WI38 (cell line): ENCODE measurements around the gene UBE3C.

Source experiments
- H3K4me3 ChIP-seq: 2 replicates; pipeline ENCODE4 v1.5.1; 2011; ENCODE audit warnings: low read depth, mild to moderate bottlenecking, control low read depth, low read length
- CTCF ChIP-seq: IDR thresholded peaks from 2 replicates; pipeline ENCODE4 v1.5.1; 2012; ENCODE audit warnings: low read depth, mild to moderate bottlenecking, control low read depth, low read length

UBE3C gene

DNA sequence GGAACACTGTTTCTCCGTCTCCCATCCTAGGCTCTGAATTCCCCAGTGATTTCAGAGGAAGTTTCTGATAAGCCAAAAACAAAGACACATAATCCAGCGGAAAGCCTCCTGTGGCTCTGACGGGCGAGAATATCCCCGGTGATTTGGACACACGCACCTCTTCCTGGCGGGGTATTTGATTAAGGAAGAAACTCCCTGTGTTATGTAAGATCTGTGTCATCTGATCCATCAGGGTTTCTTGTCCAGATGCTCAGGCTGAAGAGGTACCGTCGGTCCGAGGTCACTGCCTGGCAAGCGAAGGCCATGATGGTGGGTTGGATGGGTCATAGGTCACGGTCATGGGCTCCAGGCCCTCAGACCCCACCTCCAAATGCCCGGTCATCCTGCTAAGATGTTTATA, 158.5 kb downstream of the UBE3C start:
- H3K4me3 ChIP-seq, result no peak overlapping the region
- TF ChIP-seq CTCF, result no peak

DNA sequence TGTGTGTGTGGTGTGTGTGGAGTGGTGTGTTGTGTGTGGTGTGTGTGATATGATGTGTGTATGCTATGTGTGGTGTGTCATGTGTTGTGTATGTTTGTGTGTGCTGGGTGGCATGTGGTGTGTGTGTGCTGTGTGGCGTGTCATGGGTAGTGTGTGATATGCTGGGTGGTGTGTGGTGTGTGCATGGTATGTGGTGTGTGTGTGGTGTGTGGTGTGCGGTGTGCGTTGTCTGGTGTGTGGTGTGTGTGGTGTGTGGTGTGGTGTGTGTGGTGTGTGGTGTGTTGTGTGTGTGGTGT, 160.5 kb downstream of the UBE3C start:
- no peak for TF ChIP-seq CTCF
- no peak overlapping the region for H3K4me3 ChIP-seq

GRCh38 chr7:157299613-157300368, 161.1 kb downstream of the UBE3C start:
- no peak for TF ChIP-seq CTCF

GRCh38 chr7:157300369-157300825, 161.7 kb downstream of the UBE3C start:
- TF ChIP-seq CTCF, result no peak
- no peak overlapping the region for H3K4me3 ChIP-seq

More at GRCh38 chr7:157299613-157300368, 161.1 kb downstream of the UBE3C start:
- no peak overlapping the region for H3K4me3 ChIP-seq

DNA sequence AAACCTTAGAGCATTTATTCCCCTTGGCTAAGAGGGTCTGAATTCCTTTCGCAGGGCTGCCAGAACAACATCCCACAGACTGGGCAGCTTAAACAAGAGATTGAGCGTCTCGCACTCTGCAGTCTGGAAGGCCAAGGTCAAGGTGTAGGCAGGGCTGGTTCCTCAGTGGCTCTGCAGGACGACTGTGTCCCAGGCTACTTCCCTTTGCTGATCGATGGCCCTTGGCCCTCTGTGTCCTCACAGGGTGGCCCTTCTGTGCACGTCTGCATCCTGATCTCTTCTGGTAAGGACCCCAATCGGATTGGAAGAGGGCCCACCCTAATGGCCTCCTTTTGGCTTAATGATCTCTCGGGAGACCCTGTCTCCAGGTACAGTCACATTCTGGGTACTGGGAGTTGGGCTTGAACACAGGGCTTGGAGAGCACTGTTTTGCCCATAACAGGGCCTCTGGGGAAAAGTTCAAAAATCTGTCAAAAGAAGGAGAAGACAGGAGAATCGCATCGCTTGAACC, 162.9 kb downstream of the UBE3C start:
- TF ChIP-seq CTCF, result no peak
- H3K4me3 ChIP-seq, result no peak overlapping the region

DNA sequence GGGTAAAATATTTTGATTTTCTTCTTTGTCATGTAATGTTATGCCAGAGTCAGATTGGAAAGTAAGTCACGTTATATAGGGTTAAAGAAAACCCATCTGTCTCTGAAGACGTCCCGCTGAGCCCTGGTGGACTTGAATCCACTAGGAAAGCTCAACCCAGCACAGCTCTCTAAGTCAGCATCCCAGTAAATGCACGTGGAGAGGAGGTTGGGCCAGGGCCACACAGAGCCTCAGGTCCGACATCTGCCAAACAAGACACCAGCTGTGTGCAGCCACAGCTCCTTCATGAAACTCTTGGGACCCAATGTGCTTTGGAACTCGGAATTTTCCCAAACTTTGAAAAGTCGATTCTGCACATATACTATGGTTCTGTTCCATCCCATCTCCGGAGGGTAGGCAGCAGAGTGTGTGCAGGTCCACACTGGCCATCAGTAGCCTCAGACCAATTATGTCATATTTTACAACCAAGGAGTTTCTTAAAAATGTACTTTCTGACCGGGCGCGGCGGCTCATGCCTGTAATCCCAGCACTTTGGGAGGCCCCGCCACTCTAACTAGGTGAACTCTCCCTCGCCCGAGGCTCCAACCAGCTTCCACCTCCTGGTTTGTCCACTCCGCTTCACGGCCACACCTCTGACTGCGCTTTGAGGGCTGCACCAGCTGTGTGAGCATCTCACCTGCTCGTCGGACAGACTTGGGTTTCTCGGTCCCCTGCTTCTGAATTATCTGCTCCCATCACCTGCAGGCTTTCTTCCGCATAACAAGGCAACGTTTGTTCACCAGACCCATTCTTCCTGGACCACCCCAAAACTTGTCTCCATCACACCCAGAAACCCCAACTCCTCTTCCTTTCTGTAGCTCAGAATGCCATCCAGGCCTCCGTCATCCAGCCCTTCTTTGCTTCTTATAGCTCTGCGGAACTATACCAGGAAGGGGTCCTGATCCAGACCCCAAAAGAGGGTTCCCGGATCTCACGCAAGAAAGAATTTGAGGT, 168.4 kb downstream of the UBE3C start:
- no peak overlapping the region for H3K4me3 ChIP-seq
- TF ChIP-seq CTCF, result no peak
